H1 (cell line): ENCODE data around the gene ZNF143. TPM values are rescaled to one million over a fixed set of nuclear protein-coding genes. Genes with fewer than 3 reads are reported as not detected.

Source experiments
- CTCF ChIA-PET: fragments of 300-600 bp; sonication (Branson Sonifier 250); formaldehyde crosslinking; loops from one replicate; lab custom pipeline; 2021; ENCODE audit not compliant: partially characterized antibody; lab: Charles Lee
- POLR2A ChIA-PET: fragments of 300-600 bp; sonication (Branson Sonifier 250); formaldehyde crosslinking; loops from one replicate; lab custom pipeline; 2021; ENCODE audit warnings: inconsistent platforms; ENCODE audit not compliant: partially characterized antibody; lab: Charles Lee
- DNase-seq, 2 experiments: peaks; one replicate each; pipeline versions ENCODE4 v3.0.0 to v3.0.0-alpha.2; 2010 to 2022; ENCODE audit warnings: low spot score in 2 of 2, low read depth in 1 of 2, mixed read lengths in 1 of 2
- FAIRE-seq: peaks from 2 replicates; lab custom pipeline; 2011; peaks lifted over from hg19 to GRCh38; lab: Jason Lieb, UNC
- H2AFZ ChIP-seq: 2 replicates; pipeline ENCODE4 v1.8.1; 2012; ENCODE audit warnings: low read length, inconsistent platforms
- H2AK5ac ChIP-seq: 2 replicates; pipeline ENCODE4 v1.6.1; 2013; ENCODE audit warnings: low read depth, low read length
- H2BK120ac ChIP-seq: replicated peaks from 2 replicates; pipeline ENCODE3; 2013; ENCODE audit warnings: low read depth, low read length, inconsistent platforms
- H2BK12ac ChIP-seq: 2 replicates; pipeline ENCODE4 v1.6.1; 2013; ENCODE audit warnings: low read depth, low read length
- H2BK15ac ChIP-seq: 2 replicates; pipeline ENCODE4 v1.6.1; 2013; ENCODE audit warnings: low read length
- H2BK20ac ChIP-seq: 2 replicates; pipeline ENCODE4 v1.6.1; 2013; ENCODE audit warnings: low read length
- H2BK5ac ChIP-seq: 2 replicates; pipeline ENCODE4 v1.6.1; 2013; ENCODE audit warnings: low read depth, low read length
- H3K14ac ChIP-seq: 2 replicates; pipeline ENCODE4 v1.6.1; 2013; ENCODE audit warnings: inconsistent platforms; ENCODE audit not compliant: insufficient read length
- H3K18ac ChIP-seq: 2 replicates; pipeline ENCODE4 v1.6.1; 2013; ENCODE audit warnings: low read length; ENCODE audit errors: extremely low read depth
- H3K23ac ChIP-seq: 2 replicates; pipeline ENCODE4 v1.6.1; 2013; ENCODE audit warnings: inconsistent platforms; ENCODE audit not compliant: insufficient read length
- H3K23me2 ChIP-seq: 2 replicates; pipeline ENCODE4 v1.6.1; 2013; ENCODE audit warnings: low read depth, low read length
- H3K27ac ChIP-seq: 2 replicates; pipeline ENCODE4 v1.6.1; 2011; ENCODE audit warnings: low read depth, low read length, inconsistent platforms
- H3K27me3 ChIP-seq, 4 experiments: replicated peaks in 1 of 4; 1 replicate in 1 of 4; 2 replicates in 3 of 4; pipeline versions ENCODE4 v1.6.1 to v1.8.1; 2011 to 2013; ENCODE audit warnings: low read length in 3 of 4, mild to moderate bottlenecking in 3 of 4, inconsistent platforms in 2 of 4, mixed read lengths in 2 of 4, moderate library complexity in 1 of 4; ENCODE audit not compliant: control insufficient read depth in 3 of 4, insufficient read depth in 3 of 4; ENCODE audit errors: extremely low read depth in 1 of 4
- H3K36me3 ChIP-seq, 4 experiments: 2 replicates each; pipeline versions ENCODE4 v1.6.1 to v1.8.1; 2011 to 2013; ENCODE audit warnings: mild to moderate bottlenecking in 4 of 4, low read length in 3 of 4, moderate library complexity in 2 of 4, control low read depth in 1 of 4, inconsistent platforms in 1 of 4; ENCODE audit not compliant: insufficient read depth in 4 of 4, control insufficient read depth in 2 of 4
- H3K4ac ChIP-seq: replicated peaks from 2 replicates; pipeline ENCODE3; 2013; ENCODE audit warnings: low read length, low read depth, mixed read lengths, inconsistent platforms; ENCODE audit not compliant: insufficient read length
- H3K4me1 ChIP-seq, 4 experiments: replicated peaks in 1 of 4; 1 replicate in 1 of 4; 2 replicates in 3 of 4; pipeline versions ENCODE4 v1.6.1 to v1.8.1; 2011 to 2013; ENCODE audit warnings: low read length in 3 of 4, inconsistent platforms in 2 of 4, mixed read lengths in 1 of 4; ENCODE audit not compliant: insufficient read depth in 4 of 4, control insufficient read depth in 3 of 4
- H3K4me2 ChIP-seq, 2 experiments: 2 replicates each; pipeline versions ENCODE4 v1.6.1 to v1.8.1; 2011 to 2013; ENCODE audit warnings: low read depth in 2 of 2, low read length in 2 of 2, control low read depth in 1 of 2, inconsistent platforms in 1 of 2, mild to moderate bottlenecking in 1 of 2; ENCODE audit not compliant: insufficient read depth in 1 of 2
- H3K4me3 ChIP-seq, 4 experiments: fragments of 200-600, 300-600 bp in 1 of 4; sonication (generic), shearing (Covaris generic), sonication (Bioruptor Twin) in 1 of 4; 2 replicates each; pipeline versions ENCODE4 v1.5.1 to v1.8.1; 2011 to 2016; ENCODE audit warnings: low read length in 4 of 4, low read depth in 3 of 4, control low read depth in 2 of 4, inconsistent platforms in 2 of 4, mild to moderate bottlenecking in 2 of 4, mixed read lengths in 1 of 4, moderate library complexity in 1 of 4; ENCODE audit not compliant: insufficient read depth in 2 of 4; ENCODE audit errors: extremely low read depth in 1 of 4
- H3K56ac ChIP-seq: replicated peaks from 2 replicates; pipeline ENCODE3; 2013; ENCODE audit warnings: low read depth, mild to moderate bottlenecking, mixed read lengths, low read length, inconsistent platforms; ENCODE audit not compliant: insufficient read length
- H3K79me1 ChIP-seq: 2 replicates; pipeline ENCODE4 v1.6.1; 2013; ENCODE audit warnings: low read depth, low read length, control low read depth
- H3K79me2 ChIP-seq, 2 experiments: 2 replicates each; pipeline versions ENCODE4 v1.6.1 to v1.8.1; 2012 to 2013; ENCODE audit warnings: low read length in 2 of 2, mild to moderate bottlenecking in 2 of 2, inconsistent platforms in 1 of 2; ENCODE audit not compliant: insufficient read depth in 2 of 2, control insufficient read depth in 1 of 2
- H3K9ac ChIP-seq, 4 experiments: replicated peaks in 1 of 4; 1 replicate in 1 of 4; 2 replicates in 3 of 4; pipeline versions ENCODE4 v1.6.1 to v1.8.1; 2011 to 2013; ENCODE audit warnings: low read depth in 3 of 4, low read length in 3 of 4, control low read depth in 2 of 4, mild to moderate bottlenecking in 2 of 4, moderate library complexity in 2 of 4, inconsistent platforms in 1 of 4; ENCODE audit errors: extremely low read depth in 1 of 4
- H3K9me3 ChIP-seq, 2 experiments: 2 replicates each; pipeline versions ENCODE4 v1.6.1 to v1.8.1; 2012 to 2013; ENCODE audit warnings: mild to moderate bottlenecking in 2 of 2, moderate library complexity in 2 of 2, control low read depth in 1 of 2, inconsistent platforms in 1 of 2, low read depth in 1 of 2, low read length in 1 of 2, mixed read lengths in 1 of 2; ENCODE audit not compliant: insufficient read depth in 2 of 2
- H4K20me1 ChIP-seq, 2 experiments: replicated peaks in 1 of 2; 2 replicates each; pipeline versions ENCODE3 to v1.8.1; 2011 to 2013; ENCODE audit warnings: inconsistent platforms in 2 of 2, low read length in 2 of 2, mild to moderate bottlenecking in 1 of 2; ENCODE audit not compliant: insufficient read depth in 2 of 2, control insufficient read depth in 1 of 2
- H4K5ac ChIP-seq: 2 replicates; pipeline ENCODE4 v1.6.1; 2013; ENCODE audit warnings: low read length, low read depth, mixed read lengths, inconsistent platforms; ENCODE audit not compliant: insufficient read length
- H4K8ac ChIP-seq: 2 replicates; pipeline ENCODE4 v1.8.0; 2013; ENCODE audit warnings: mild to moderate bottlenecking, moderate library complexity, low read length, inconsistent platforms; ENCODE audit not compliant: insufficient read depth; ENCODE audit errors: extremely low read depth
- H4K91ac ChIP-seq: replicated peaks from 2 replicates; pipeline ENCODE3; 2013; ENCODE audit warnings: low read length, mixed read lengths, inconsistent platforms; ENCODE audit not compliant: insufficient read length
- BCL11A ChIP-seq, 2 experiments: IDR thresholded peaks; one replicate each; pipeline ENCODE4 v1.6.1; 2011; ENCODE audit warnings: low read depth in 2 of 2, low read length in 2 of 2, mild to moderate bottlenecking in 2 of 2
- CHD1 ChIP-seq: IDR thresholded peaks from 2 replicates; pipeline ENCODE4 v1.6.1; 2012; ENCODE audit warnings: low read depth, low read length, improper control_type of control experiment
- CREB1 ChIP-seq: IDR thresholded peaks from 2 replicates; pipeline ENCODE4 v1.6.1; 2012; ENCODE audit warnings: inconsistent platforms
- FOSL1 ChIP-seq: IDR thresholded peaks from 2 replicates; pipeline ENCODE4 v1.6.1; 2011; ENCODE audit warnings: mild to moderate bottlenecking, low read depth, low read length, moderate library complexity; ENCODE audit not compliant: insufficient read depth
- JUND ChIP-seq: IDR thresholded peaks from 2 replicates; pipeline ENCODE4 v1.6.1; 2011; ENCODE audit warnings: mild to moderate bottlenecking, improper control_type of control experiment, low read length
- KDM4A ChIP-seq: IDR thresholded peaks from one replicate; pipeline ENCODE4 v1.7.1; 2012; ENCODE audit warnings: low read depth, mild to moderate bottlenecking, moderate library complexity, low read length, inconsistent platforms; ENCODE audit not compliant: severe bottlenecking
- MAFK ChIP-seq: IDR thresholded peaks from 2 replicates; pipeline ENCODE4 v1.6.1; 2012; ENCODE audit warnings: low read depth, mild to moderate bottlenecking, improper control_type of control experiment, low read length
- NRF1 ChIP-seq: IDR thresholded peaks from 2 replicates; pipeline ENCODE4 v1.6.1; 2011; ENCODE audit warnings: mild to moderate bottlenecking, low read depth, low read length, improper control_type of control experiment
- POLR2AphosphoS5 ChIP-seq: IDR thresholded peaks from 2 replicates; pipeline ENCODE4 v1.6.1; 2011; ENCODE audit warnings: low read depth, low read length
- RXRA ChIP-seq: IDR thresholded peaks from 2 replicates; pipeline ENCODE4 v1.6.1; 2011; ENCODE audit warnings: low read depth, mild to moderate bottlenecking, low read length, moderate library complexity; ENCODE audit not compliant: insufficient read depth
- SIX5 ChIP-seq: IDR thresholded peaks from 2 replicates; pipeline ENCODE4 v1.6.1; 2011; ENCODE audit warnings: mild to moderate bottlenecking, low read depth, low read length
- SP4 ChIP-seq: IDR thresholded peaks from 2 replicates; pipeline ENCODE4 v1.6.1; 2012; ENCODE audit warnings: low read length, inconsistent platforms
- SRF ChIP-seq: IDR thresholded peaks from 2 replicates; pipeline ENCODE4 v1.6.1; 2011; ENCODE audit warnings: mild to moderate bottlenecking, low read depth, low read length, moderate library complexity
- TBP ChIP-seq: IDR thresholded peaks from 2 replicates; pipeline ENCODE4 v1.6.1; 2011; ENCODE audit warnings: low read depth, low read length, improper control_type of control experiment
- YY1 ChIP-seq: IDR thresholded peaks from 2 replicates; pipeline ENCODE4 v1.6.1; 2011; ENCODE audit warnings: low read depth, mild to moderate bottlenecking, low read length
- WGBS, 2 experiments: shearing (Covaris generic) in 1 of 2; methylation state at CpG; one replicate each; pipeline versions ENCODE4 v1.1.6 to v1.1.7; 2013 to 2015; ENCODE audit warnings: low lambda C conversion rate in 2 of 2, mixed read lengths in 2 of 2, inconsistent platforms in 1 of 2, low coverage in 1 of 2, missing lambda C conversion rate in 1 of 2; ENCODE audit not compliant: insufficient replicate concordance in 2 of 2, insufficient coverage in 1 of 2, insufficient read length in 1 of 2; ENCODE audit errors: extremely low coverage in 1 of 2, missing lambda C conversion rate in 1 of 2; 5-methylcytosine and 5-hydroxymethylcytosine counted together
- polyA plus RNA-seq, 7 experiments: library from polyadenylated mRNA; depleted of rRNA in 3 of 7; stranded (reverse) in 5 of 7; unstranded in 2 of 7; fragments of >200 nt in 5 of 7; fragments of 200-250 nt in 2 of 7; gene quantifications; 1 replicate in 5 of 7; 2 replicates in 1 of 7; 4 replicates in 1 of 7; pipeline versions ENCODE4 v1.2.1 to v1.2.3, GENCODE V29; 2011 to 2013; ENCODE audit warnings: missing spikeins in 2 of 7, mixed read lengths in 2 of 7
- total RNA-seq: library from RNA; stranded (reverse); fragmentation: NEBNext Ultra II Directional; extraction: Animal tissue kit (Norgen Biotek cat#: 25700); gene quantifications from 2 replicates; pipeline ENCODE4 v1.2.1, GENCODE V29; 2021

Gene ZNF143
- total and polyA plus RNA-seq, 2 of the 8 experiments (the other 6 are each of a cell fraction or from before 2014, with no cell fraction given), result 43.0 to 69.2 TPM

DNA sequence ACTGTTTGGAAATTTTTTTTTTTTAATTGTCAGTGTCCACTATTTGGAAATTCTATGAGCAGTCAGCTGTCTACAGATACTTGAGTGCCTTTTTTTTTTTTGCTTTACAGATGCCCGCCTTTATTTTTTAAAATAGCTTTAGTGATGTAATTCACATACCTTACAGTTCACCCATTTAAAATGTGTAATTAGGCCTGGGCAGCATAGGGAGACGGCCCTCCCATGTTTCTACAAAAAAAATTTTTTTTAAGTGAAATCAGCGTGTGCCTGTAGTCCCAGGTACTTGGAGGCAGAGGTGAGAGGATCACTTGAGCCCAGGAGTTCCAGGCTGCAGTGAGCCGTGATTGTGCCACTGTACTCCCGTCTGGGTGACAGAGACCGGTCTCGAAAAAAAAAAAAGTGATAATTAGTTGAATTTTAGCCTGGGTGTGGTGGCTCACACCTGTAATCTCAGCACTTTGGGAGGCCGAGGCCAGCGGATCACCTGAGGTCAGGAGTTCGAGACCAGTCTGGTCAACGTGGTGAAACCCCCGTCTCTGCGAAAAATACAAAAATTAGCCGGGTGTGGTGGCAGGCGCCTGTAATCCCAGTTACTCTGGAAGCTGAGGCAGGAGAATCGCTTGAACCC is 1.5 kb downstream of the ZNF143 start:
- no peaks in the 10 kb centered on the region for H4K20me1 ChIP-seq
- H3K23ac ChIP-seq, result no peak overlapping the region
- H3K36me3 ChIP-seq, result no peaks in the 10 kb centered on the region
- H2BK5ac ChIP-seq, result no peak overlapping the region
- H2BK12ac ChIP-seq, result no peak overlapping the region
- no peak overlapping the region for H4K91ac ChIP-seq
- no peak overlapping the region for H2AFZ ChIP-seq
- FAIRE-seq (no peak), DNase-seq (no peak)
- no peak overlapping the region for H4K5ac ChIP-seq
- peak overlapping the region; percentile 73 to 76; a peak in 3 of 4 replicates for H3K4me2 ChIP-seq
- no peak overlapping the region for H4K8ac ChIP-seq
- H3K9ac ChIP-seq, result peak overlapping the region in 2 of 4 experiments; percentile 88 to 89; a peak in 4 of 7 replicates
- H3K4me3 ChIP-seq, result peak overlapping the region; percentile 79 to 94 (median 86); a peak in 6 of 8 replicates
- no peaks in the 10 kb centered on the region; a peak in 1 of 7 replicates for H3K4me1 ChIP-seq
- H3K18ac ChIP-seq, result no peak overlapping the region
- H2AK5ac ChIP-seq, result no peak overlapping the region
- H2BK15ac ChIP-seq, result no peak overlapping the region
- H3K4ac ChIP-seq, result no peak overlapping the region
- H3K14ac ChIP-seq, result no peak overlapping the region
- H2BK20ac ChIP-seq, result no peak overlapping the region
- CTCF ChIA-PET, result no interaction called here
- 92% methylated on average over 16 of the region's 16 CpGs; no CpG with 5 or more reads in 1 of the 2 experiments for WGBS, 2 experiments
- H3K23me2 ChIP-seq, result 0 out of 2 replicates have a peak, but pooled peaks cover 2% of the 10 kb centered on the region
- H3K79me2 ChIP-seq, result peaks cover 0 to 61% of the 10 kb centered on the region in 2 experiments; a peak in 3 of 4 replicates
- H3K27ac ChIP-seq, result no peak overlapping the region; the same call in 1 of the 2 replicates
- no peak overlapping the region for H3K56ac ChIP-seq
- H3K79me1 ChIP-seq, result no peaks in the 10 kb centered on the region
- H3K9me3 ChIP-seq, result no peaks in the 10 kb centered on the region
- POLR2A ChIA-PET, result interaction anchor here (0.6 to 4.7 kb wide), 10 partner anchors 10 to 1058 kb away, joined by 3 to 78 read pairs (median 8); partner anchors contain the start of genes IPO7 and WEE1
- no peaks in the 10 kb centered on the region for H3K27me3 ChIP-seq
- H2BK120ac ChIP-seq, result no peak overlapping the region
- no peak for TF ChIP-seq CHD1
- no peak for TF ChIP-seq TBP
- TF ChIP-seq CREB1, result no peak
- TF ChIP-seq SRF, result no peak
- no peak for TF ChIP-seq NRF1
- no peak for TF ChIP-seq SIX5
- no peak for TF ChIP-seq MAFK
- no peak for TF ChIP-seq KDM4A
- TF ChIP-seq RXRA, result no peak
- no peak for TF ChIP-seq POLR2AphosphoS5
- TF ChIP-seq JUND, result no peak
- TF ChIP-seq YY1, result no peak
- no peak for TF ChIP-seq BCL11A (IDR thresholded peaks at IDR 0.05; ENCODE audit: low read depth in 2 of 2, low read length in 2 of 2)
- no peak for TF ChIP-seq SP4
- no peak for TF ChIP-seq FOSL1
